ENCODE measurements around the gene COQ9.

- TF ChIP-seq CTCF (IDR thresholded peaks at IDR 0.05) (no peak), EP300 (IDR thresholded peaks at IDR 0.05) (no peak), POLR2A (IDR thresholded peaks at IDR 0.05) (no peak), POLR2AphosphoS5 (IDR thresholded peaks at IDR 0.05) (no peak)
Measured at GRCh38 chr16:57480754-57481230, 33.5 kb downstream of the COQ9 start.
